HG03469 (cell line): ENCODE measurements around the gene NOXRED1.
"Not testable (repeated sequence)": the region's sequence is repeated elsewhere in the genome, so short reads cannot be mapped to it uniquely, and the experiment has no call there.

Experiments
- ATAC-seq: cut with Tn5 transposase; IDR thresholded peaks from one replicate; pipeline ENCODE4 v1.9.1; 2021; ENCODE audit warnings: mild to moderate bottlenecking, moderate library complexity, moderate number of reproducible peaks; ENCODE audit not compliant: unreplicated experiment

NOXRED1 gene

DNA sequence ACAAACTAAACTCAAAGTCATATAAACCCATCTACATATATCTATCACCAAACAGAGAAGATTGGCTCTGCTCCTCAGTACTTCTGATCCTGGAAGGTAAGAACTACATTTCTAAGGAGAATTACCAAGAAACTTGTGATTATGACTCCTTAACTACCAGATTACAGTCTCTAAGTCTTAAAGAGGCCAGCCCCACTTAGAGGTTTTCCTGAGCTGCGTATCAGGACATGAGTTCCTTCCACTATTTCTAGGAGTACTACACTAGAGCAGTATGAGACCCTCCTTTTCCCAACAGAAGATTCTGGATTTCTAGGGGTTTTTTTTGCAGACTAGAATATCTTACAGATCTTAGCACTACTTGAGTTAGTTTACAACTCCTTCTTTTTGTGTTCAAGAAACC lies at the start of gene NOXRED1:
TSS of gene NOXRED1 (minus strand) at position 101 of the 400 bp plus-strand sequence. CDS start 634 bp downstream, outside the sequence.
- ATAC-seq: no peak

- ATAC-seq: no peak
Measured at GRCh38 chr14:77470224-77470870, 47.0 kb upstream of the NOXRED1 start.

- no peak for ATAC-seq
Measured at GRCh38 chr14:77469539-77469938, 46.2 kb upstream of the NOXRED1 start.

DNA sequence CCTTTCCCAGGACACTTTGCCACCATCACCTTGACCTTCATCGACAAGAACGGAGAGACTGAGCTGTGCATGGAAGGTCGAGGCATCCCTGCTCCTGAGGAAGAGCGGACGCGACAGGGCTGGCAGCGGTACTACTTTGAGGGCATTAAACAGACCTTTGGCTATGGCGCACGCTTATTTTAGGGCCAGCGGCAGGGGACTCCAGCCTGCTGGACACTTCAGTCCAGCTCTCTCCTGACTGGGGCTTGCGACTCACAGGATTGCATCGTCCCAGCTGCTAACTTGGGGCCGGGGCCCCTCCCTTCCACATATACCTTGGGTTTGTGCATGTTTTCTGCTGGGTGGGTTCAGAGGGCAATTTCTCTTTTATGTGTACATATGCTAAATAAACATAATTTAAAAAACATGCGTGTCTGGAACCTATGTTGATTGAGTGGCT lies 45.8 kb upstream of the NOXRED1 start:
- ATAC-seq: no peak

DNA sequence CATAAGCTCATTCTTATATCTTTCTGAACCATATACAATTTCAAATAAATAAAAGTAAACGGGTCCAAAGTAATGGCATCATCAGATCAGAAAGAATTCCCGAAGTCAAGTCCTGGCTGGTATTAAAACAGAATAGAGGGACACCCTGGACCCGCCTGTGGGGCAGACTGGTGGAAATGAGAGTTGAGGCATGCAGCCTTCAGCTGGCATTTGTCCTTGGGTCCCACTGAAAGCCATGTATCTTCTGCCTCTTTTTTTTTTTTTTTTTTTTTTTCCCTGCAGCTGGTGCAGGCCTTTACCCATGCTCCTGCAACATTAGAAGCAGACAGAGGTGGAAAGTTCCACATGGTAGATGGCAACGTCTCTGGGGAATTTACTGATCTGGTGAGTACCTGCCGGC lies 44.5 kb upstream of the NOXRED1 start:
- no peak for ATAC-seq

- no peak for ATAC-seq
Measured at GRCh38 chr14:77459072-77459723, 35.9 kb upstream of the NOXRED1 start.

DNA sequence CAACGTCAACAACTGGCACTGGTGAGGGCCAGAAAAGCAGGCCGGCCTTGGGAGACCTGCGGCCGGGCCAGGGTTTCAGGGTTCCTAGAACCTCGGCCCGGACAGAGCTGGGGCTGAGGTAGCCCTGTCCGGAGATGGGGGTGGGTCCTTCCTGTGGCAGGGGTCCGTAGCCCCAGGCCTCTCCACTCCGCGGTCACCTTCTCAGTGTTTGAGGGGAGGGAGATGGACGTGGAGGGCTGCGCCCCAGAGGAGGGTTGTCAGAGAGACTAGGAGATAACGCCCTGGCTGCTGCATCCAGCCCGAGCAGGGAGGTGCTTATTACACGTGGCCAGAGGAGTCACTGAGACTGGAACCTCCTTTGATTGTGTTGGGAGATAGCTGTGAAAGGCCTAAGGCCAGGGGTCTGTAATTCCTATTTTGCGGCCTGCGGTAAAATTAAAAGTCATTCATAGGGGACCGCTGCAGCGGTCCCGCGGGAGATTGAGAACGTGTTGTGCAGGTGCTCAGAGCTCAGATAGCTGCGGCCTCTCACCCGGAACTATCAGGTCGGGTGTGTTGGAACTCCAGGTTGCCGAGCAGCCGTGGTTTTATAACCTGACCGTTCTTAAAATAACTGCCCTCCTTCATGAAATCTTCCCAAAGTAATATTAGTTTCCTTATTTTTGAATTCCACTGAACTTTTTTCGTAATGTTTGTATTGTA lies 35.1 kb upstream of the NOXRED1 start:
- ATAC-seq: no peak

GRCh38 chr14:77457522-77458248 lies 34.4 kb upstream of the NOXRED1 start, which contains the start of the genes AHSA1 and VIPAS39:
Gene AHSA1 (plus strand): TSS chr14:77458093. CDS start chr14:77458190, 97 bp downstream.
Gene VIPAS39 (minus strand): TSS chr14:77457601. CDS start chr14:77454102, 3,499 bp downstream.
- ATAC-seq: peak; percentile 87

GRCh38 chr14:77457115-77457521 lies 33.8 kb upstream of the NOXRED1 start:
- peak; percentile 2 for ATAC-seq

DNA sequence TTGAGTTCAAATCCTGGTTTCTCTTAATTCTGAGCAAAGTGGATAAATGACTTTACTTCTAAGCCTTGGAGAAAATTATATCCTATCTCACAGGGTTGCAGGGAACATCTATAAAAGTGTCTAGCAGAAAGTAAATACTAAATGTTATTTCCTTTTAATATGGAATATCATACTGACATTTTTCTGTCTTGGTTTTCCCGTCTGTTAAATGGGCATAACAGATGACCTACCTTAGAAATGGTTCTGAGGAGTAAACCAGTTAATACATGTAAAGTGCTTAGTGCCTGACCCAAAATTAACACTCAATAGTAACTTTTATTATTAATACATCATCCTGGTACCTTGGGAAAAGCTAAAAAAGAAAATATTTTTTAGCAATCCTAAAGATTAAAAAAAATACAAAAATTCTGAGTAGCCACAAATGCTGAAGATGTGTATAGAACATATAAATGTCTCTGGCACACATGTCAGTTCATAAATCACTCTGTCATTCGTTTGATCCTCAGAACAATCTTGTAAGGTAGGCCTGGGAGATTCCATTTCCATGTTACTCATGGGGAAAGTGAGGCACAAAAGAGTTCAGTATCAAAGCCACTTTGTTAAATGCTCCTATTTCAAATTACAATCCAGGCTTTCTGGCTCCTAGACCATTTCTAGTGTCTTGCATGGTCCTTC lies 32.8 kb upstream of the NOXRED1 start:
- no peak for ATAC-seq

DNA sequence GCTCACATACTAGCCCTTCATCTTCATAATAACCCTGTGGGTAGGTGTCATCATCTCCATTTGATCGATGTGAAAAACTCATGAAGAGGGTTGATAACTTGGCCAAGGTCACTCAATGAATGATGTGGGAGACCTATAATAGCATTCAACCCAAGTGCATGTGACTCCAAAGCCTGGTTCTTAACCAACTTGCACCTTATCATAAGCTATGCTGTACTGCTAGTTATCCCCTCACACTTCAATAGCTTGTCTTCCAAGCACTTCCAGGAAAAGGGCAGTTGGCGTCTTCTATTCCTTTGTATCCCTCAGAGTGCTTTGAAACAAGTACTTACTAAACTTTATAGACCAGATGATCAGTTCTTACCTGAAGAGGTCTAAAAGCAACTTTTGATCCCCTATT lies 18.9 kb upstream of the NOXRED1 start:
- no peak for ATAC-seq

DNA sequence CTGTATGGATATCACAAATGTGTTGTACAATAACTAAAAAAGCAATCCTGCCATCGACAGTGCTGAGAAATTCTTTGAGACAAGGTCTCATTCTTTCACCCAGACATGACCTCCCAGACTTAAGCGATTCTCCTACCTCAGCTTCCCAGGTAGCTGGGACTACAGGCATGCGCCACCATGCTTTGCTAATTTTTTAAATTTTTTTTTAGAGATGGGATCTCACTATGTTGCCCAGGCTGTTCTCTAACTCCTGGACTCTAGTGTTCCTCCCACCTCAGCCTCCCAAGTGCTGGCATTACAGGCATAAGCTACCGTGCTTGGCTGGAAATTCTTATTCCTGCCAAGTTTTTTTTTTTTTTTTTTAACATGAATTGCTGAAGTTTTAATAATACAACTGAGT lies 16.5 kb upstream of the NOXRED1 start:
- ATAC-seq: no peak

DNA sequence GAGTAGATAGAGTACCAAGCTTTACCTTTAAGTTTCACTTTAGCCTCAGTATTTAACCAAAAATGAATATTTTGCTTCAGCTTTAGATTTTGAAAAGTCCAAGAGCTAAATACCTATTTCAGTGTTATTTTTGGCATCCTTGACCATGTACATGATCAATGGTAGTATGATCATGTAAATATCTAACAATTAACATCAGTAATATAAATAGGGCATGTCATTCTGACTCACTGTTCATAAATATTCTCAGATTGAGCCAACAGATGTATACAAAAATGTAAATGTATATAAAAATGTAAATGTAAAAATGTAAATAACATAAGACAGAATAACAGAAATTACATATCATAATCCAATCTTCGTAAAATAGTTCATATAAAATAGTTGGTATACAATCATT lies 15.3 kb upstream of the NOXRED1 start:
- no peak for ATAC-seq

DNA sequence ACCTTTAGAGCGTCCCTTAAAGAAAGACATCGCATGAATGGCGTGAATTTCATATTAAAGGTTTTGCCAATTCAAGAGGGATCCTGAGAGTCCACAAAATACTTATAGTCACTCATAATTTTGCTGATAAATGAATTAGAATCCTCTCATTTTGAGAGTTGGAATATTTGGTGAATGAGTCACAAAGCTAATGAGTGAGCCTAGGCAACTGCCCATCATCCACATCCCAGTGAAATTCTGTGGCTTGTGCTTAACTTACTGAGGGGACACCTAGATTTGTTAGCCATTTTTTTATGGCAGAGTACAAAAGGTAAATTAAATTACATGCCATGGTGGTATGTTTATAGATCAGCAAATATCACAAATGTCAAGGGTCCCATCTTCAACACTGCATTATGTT lies 12.7 kb upstream of the NOXRED1 start:
- no peak for ATAC-seq

DNA sequence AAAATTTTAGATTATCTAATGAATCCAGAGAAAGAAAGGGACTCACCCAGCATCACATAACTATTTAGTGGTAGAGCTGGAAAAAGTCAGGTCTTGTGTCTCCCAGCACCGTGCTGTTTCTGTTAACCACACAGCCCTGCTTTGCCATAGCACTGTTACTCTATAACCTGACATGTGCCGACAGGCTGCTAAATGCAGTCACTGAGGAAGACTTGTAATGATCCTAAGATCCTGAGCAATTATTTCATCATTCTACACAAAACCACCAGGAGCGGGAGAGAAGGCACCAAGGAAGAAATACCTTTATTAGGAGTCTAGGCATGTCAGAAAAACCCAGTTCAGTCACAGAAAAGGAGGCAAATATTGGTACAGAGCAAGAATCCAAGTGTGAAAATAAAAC lies 3.1 kb upstream of the NOXRED1 start:
- ATAC-seq: no peak

DNA sequence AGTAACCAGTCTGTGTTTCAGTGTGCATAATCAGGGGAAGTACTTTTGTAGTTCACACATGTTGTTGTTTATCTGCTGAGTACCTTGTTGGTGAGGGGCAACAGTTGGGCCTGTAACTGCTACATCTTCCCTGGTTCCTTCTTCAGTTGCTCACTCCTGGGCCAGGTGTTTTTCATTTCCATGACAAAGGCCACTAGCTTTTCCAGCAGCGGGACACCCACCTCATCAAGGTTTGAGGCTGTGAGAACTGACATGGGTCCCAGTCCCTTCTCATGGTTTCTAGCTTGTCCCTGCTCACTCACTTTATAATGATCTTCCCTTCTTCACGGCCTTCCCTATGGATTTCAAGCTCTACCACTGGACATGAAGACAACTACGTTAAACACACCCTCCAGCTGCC lies 1.5 kb upstream of the NOXRED1 start:
- ATAC-seq: no peak

GRCh38 chr14:77421201-77421600 lies 2.1 kb downstream of the NOXRED1 start:
- no peak for ATAC-seq

DNA sequence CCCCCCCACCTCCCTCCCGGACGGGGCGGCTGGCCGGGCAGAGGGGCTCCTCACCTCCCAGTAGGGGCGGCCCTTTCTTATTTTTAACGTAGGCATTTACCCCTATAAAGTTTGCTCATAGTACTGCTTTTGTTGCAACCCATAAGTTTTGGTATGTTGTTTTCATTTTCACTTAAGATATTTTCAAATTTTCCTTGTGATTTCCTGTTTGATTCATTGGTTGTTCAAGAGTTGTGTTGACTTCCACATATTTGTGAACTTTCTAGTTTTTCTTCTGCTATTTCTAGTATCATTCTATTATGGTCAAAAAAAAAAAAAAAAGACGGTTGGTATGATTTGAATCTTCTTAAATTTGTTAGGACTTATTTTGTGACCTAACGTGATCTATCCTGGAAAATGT lies 6.5 kb downstream of the NOXRED1 start:
- no peak for ATAC-seq

- ATAC-seq: not testable (repeated sequence)
Measured at GRCh38 chr14:77416098-77416497, 7.2 kb downstream of the NOXRED1 start.

DNA sequence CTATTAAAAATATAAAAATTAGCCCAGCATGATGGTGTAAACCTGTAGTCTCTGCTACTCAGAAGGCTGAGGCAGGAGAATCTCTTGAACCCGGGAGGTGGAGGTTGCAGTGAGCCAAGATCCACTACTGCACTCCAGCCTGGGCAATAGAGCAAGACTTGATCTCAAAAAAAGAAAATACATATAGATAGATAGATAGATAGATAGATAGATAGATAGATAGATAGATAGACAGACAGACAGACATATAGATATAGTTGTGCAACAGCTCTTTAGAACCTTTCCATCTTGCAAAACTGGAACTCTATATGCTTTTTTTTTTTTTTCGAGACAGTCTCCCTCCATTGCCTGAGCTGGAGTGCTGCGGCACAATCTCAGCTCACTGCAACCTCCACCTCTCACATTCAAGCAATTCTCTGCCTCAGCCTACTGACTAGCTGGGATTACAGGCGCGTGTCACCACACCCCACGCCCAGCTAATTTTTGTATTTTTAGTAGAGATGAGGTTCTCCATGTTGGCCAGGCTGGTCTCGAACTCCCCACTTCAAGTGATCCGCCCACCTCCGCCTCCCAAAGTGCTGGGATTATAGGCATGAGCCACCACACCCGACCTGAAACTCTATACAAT lies 7.8 kb downstream of the NOXRED1 start:
- ATAC-seq: not testable (repeated sequence)
